Measurements from ENCODE around the gene BCAN. TPM values are rescaled to one million over a fixed set of nuclear protein-coding genes. Genes with fewer than 3 reads are reported as not detected.

BCAN gene
- total and polyA plus RNA-seq, 2 experiments from 2014 or later = 2.3 to 5.5 TPM

DNA sequence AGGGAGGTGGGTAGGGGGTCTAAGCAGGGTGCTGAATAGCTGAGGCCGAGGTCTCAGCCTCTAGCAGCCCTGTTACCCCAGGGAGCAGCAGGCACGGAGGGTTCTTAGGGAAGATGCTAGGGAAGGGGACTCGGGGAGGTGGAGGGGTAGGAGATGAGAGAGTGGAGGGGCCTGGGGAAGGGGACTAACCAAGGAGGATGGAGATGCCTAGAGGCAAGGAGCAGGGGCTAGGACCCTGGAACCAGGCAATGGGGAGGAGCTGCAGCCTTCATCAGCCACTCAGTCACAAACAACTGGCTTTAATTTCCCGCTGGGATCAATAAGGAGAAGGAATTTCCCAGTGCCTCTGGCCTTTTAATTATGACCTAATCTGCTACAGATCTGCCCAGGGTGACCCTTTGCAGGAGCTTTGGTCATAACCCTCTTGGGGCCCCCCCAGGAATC lies 66.3 kb downstream of the BCAN start:
- peaks cover 13% of the 10 kb centered on the region for H3K79me2 ChIP-seq (replicated peaks; ENCODE audit: insufficient read depth)
- no peaks in the 10 kb centered on the region for H3K36me3 ChIP-seq (ENCODE audit: insufficient read depth)
- Mint-ChIP-seq H3K9me3 (no peaks in the 10 kb centered on the region), H3K4me3 (peak overlapping the region; percentile 83), H3K27ac (peak overlapping the region; percentile 77), H3K4me1 (peaks cover 69% of the 10 kb centered on the region), H3K36me3 (ENCODE audit: low read depth) (peaks cover 2% of the 10 kb centered on the region; the same call in 1 of the 3 replicates), H3K27me3 (ENCODE audit: insufficient read depth, low read depth, poor library complexity) (peaks cover 28% of the 10 kb centered on the region)
- ATAC-seq (peak; percentile 23), DNase-seq (ENCODE audit: low spot score) (peak; percentile 92)
- H3K4me3 ChIP-seq = peak overlapping the region; percentile 67
- peak overlapping the region; percentile 92 for H3K4me2 ChIP-seq
- no peak overlapping the region for H2AFZ ChIP-seq
- peaks cover 26% of the 10 kb centered on the region for H3K27me3 ChIP-seq (ENCODE audit: insufficient read depth)
- TF ChIP-seq, protein P1, sequence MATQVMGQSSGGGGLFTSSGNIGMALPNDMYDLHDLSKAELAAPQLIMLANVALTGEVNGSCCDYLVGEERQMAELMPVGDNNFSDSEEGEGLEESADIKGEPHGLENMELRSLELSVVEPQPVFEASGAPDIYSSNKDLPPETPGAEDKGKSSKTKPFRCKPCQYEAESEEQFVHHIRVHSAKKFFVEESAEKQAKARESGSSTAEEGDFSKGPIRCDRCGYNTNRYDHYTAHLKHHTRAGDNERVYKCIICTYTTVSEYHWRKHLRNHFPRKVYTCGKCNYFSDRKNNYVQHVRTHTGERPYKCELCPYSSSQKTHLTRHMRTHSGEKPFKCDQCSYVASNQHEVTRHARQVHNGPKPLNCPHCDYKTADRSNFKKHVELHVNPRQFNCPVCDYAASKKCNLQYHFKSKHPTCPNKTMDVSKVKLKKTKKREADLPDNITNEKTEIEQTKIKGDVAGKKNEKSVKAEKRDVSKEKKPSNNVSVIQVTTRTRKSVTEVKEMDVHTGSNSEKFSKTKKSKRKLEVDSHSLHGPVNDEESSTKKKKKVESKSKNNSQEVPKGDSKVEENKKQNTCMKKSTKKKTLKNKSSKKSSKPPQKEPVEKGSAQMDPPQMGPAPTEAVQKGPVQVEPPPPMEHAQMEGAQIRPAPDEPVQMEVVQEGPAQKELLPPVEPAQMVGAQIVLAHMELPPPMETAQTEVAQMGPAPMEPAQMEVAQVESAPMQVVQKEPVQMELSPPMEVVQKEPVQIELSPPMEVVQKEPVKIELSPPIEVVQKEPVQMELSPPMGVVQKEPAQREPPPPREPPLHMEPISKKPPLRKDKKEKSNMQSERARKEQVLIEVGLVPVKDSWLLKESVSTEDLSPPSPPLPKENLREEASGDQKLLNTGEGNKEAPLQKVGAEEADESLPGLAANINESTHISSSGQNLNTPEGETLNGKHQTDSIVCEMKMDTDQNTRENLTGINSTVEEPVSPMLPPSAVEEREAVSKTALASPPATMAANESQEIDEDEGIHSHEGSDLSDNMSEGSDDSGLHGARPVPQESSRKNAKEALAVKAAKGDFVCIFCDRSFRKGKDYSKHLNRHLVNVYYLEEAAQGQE (IDR thresholded peaks at IDR 0.05; ENCODE audit: unreplicated experiment) = no peak
- no peak for TF ChIP-seq JUNB (IDR thresholded peaks at IDR 0.05; ENCODE audit: unreplicated experiment)
- TF ChIP-seq POLR2AphosphoS5 (IDR thresholded peaks at IDR 0.05; ENCODE audit: low read depth) = no peak
- TF ChIP-seq NANOG (IDR thresholded peaks at IDR 0.05; ENCODE audit: borderline replicate concordance) = no peak
- no peak for TF ChIP-seq STAT1 (IDR thresholded peaks at IDR 0.05; ENCODE audit: unreplicated experiment)
- TF ChIP-seq, protein P2, sequence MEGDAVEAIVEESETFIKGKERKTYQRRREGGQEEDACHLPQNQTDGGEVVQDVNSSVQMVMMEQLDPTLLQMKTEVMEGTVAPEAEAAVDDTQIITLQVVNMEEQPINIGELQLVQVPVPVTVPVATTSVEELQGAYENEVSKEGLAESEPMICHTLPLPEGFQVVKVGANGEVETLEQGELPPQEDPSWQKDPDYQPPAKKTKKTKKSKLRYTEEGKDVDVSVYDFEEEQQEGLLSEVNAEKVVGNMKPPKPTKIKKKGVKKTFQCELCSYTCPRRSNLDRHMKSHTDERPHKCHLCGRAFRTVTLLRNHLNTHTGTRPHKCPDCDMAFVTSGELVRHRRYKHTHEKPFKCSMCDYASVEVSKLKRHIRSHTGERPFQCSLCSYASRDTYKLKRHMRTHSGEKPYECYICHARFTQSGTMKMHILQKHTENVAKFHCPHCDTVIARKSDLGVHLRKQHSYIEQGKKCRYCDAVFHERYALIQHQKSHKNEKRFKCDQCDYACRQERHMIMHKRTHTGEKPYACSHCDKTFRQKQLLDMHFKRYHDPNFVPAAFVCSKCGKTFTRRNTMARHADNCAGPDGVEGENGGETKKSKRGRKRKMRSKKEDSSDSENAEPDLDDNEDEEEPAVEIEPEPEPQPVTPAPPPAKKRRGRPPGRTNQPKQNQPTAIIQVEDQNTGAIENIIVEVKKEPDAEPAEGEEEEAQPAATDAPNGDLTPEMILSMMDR (conservative IDR thresholded peaks at IDR 0.05; ENCODE audit: low read depth in 2 of 2) = no peak
- no peak for TF ChIP-seq ZNF114 (CRISPR knock-in tag; IDR thresholded peaks at IDR 0.05)
- no peak for TF ChIP-seq EZH2 (IDR thresholded peaks at IDR 0.05; ENCODE audit: low read depth, unreplicated experiment)
- TF ChIP-seq, protein P3, sequence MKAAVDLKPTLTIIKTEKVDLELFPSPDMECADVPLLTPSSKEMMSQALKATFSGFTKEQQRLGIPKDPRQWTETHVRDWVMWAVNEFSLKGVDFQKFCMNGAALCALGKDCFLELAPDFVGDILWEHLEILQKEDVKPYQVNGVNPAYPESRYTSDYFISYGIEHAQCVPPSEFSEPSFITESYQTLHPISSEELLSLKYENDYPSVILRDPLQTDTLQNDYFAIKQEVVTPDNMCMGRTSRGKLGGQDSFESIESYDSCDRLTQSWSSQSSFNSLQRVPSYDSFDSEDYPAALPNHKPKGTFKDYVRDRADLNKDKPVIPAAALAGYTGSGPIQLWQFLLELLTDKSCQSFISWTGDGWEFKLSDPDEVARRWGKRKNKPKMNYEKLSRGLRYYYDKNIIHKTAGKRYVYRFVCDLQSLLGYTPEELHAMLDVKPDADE (IDR thresholded peaks at IDR 0.05) = no peak
- no peak for TF ChIP-seq ZNF331 (CRISPR knock-in tag; IDR thresholded peaks at IDR 0.05; ENCODE audit: low read depth)
- TF ChIP-seq EZH2phosphoT487 (IDR thresholded peaks at IDR 0.05; ENCODE audit: unreplicated experiment) = no peak
- peak; percentile 73 for TF ChIP-seq CREB1 (CRISPR knock-in tag; IDR thresholded peaks at IDR 0.05; ENCODE audit: low read depth)
- TF ChIP-seq, protein P4, sequence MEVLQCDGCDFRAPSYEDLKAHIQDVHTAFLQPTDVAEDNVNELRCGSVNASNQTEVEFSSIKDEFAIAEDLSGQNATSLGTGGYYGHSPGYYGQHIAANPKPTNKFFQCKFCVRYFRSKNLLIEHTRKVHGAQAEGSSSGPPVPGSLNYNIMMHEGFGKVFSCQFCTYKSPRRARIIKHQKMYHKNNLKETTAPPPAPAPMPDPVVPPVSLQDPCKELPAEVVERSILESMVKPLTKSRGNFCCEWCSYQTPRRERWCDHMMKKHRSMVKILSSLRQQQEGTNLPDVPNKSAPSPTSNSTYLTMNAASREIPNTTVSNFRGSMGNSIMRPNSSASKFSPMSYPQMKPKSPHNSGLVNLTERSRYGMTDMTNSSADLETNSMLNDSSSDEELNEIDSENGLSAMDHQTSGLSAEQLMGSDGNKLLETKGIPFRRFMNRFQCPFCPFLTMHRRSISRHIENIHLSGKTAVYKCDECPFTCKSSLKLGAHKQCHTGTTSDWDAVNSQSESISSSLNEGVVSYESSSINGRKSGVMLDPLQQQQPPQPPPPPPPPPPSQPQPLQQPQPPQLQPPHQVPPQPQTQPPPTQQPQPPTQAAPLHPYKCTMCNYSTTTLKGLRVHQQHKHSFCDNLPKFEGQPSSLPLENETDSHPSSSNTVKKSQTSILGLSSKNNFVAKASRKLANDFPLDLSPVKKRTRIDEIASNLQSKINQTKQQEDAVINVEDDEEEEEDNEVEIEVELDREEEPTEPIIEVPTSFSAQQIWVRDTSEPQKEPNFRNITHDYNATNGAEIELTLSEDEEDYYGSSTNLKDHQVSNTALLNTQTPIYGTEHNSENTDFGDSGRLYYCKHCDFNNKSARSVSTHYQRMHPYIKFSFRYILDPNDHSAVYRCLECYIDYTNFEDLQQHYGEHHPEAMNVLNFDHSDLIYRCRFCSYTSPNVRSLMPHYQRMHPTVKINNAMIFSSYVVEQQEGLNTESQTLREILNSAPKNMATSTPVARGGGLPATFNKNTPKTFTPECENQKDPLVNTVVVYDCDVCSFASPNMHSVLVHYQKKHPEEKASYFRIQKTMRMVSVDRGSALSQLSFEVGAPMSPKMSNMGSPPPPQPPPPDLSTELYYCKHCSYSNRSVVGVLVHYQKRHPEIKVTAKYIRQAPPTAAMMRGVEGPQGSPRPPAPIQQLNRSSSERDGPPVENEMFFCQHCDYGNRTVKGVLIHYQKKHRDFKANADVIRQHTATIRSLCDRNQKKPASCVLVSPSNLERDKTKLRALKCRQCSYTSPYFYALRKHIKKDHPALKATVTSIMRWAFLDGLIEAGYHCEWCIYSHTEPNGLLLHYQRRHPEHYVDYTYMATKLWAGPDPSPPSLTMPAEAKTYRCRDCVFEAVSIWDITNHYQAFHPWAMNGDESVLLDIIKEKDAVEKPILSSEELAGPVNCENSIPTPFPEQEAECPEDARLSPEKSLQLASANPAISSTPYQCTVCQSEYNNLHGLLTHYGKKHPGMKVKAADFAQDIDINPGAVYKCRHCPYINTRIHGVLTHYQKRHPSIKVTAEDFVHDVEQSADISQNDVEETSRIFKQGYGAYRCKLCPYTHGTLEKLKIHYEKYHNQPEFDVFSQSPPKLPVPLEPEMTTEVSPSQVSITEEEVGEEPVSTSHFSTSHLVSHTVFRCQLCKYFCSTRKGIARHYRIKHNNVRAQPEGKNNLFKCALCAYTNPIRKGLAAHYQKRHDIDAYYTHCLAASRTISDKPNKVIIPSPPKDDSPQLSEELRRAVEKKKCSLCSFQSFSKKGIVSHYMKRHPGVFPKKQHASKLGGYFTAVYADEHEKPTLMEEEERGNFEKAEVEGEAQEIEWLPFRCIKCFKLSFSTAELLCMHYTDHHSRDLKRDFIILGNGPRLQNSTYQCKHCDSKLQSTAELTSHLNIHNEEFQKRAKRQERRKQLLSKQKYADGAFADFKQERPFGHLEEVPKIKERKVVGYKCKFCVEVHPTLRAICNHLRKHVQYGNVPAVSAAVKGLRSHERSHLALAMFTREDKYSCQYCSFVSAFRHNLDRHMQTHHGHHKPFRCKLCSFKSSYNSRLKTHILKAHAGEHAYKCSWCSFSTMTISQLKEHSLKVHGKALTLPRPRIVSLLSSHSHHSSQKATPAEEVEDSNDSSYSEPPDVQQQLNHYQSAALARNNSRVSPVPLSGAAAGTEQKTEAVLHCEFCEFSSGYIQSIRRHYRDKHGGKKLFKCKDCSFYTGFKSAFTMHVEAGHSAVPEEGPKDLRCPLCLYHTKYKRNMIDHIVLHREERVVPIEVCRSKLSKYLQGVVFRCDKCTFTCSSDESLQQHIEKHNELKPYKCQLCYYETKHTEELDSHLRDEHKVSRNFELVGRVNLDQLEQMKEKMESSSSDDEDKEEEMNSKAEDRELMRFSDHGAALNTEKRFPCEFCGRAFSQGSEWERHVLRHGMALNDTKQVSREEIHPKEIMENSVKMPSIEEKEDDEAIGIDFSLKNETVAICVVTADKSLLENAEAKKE (CRISPR knock-in tag; IDR thresholded peaks at IDR 0.05) = 0 out of 2 replicates have a peak, but pooled peaks have one; percentile 18
- peak overlapping the region; percentile 98 for H3K27ac ChIP-seq (ENCODE audit: low read depth)
- no peaks in the 10 kb centered on the region for H3K9me2 ChIP-seq (ENCODE audit: insufficient read depth)
- H3K4me1 ChIP-seq (ENCODE audit: insufficient read depth) = peaks cover 76% of the 10 kb centered on the region
- H4K20me1 ChIP-seq (replicated peaks; ENCODE audit: insufficient read depth) = no peaks in the 10 kb centered on the region; the same call in 1 of the 2 replicates
- peaks cover 33% of the 10 kb centered on the region for H3F3A ChIP-seq (replicated peaks; ENCODE audit: low read depth)

Data from GM23338 (cell line).